ENCODE data around the gene AFAP1. TPM values are rescaled to one million over a fixed set of nuclear protein-coding genes. Genes with fewer than 3 reads are reported as not detected.

AFAP1 gene
- total RNA-seq, 2 experiments from 2014 or later: 18.1 to 18.7 TPM

- ChIA-PET CTCF (interaction anchor here (1.0 kb wide), 1 partner anchor 10 kb away, joined by 3 read pairs; no protein-coding TSS in a partner anchor), POLR2A (interaction anchor here (0.6 kb wide), 1 partner anchor 33 kb away, joined by 5 read pairs; no protein-coding TSS in a partner anchor)
These were observed 97.8 kb downstream of the AFAP1 start for GRCh38 chr4:7841894-7842293.

- POLR2A ChIA-PET: interaction anchor here (0.6 kb wide), 1 partner anchor 32 kb away, joined by 5 read pairs; no protein-coding TSS in a partner anchor
- CTCF ChIA-PET: interaction anchor here (1.0 kb wide), 1 partner anchor 9 kb away, joined by 3 read pairs; no protein-coding TSS in a partner anchor
These were observed 98.6 kb downstream of the AFAP1 start for GRCh38 chr4:7841071-7841470.

- ChIA-PET POLR2A (no interaction called here), CTCF (no interaction called here)
These were observed 99.8 kb downstream of the AFAP1 start for GRCh38 chr4:7839856-7840255.

GRCh38 chr4:7838136-7838782, 101.4 kb downstream of the AFAP1 start:
- POLR2A ChIA-PET: no interaction called here
- CTCF ChIA-PET: no interaction called here

- POLR2A ChIA-PET: no interaction called here
- CTCF ChIA-PET: no interaction called here
These were observed 102.0 kb downstream of the AFAP1 start for GRCh38 chr4:7837597-7838135.

- ChIA-PET POLR2A (interaction anchor here (0.6 to 0.7 kb wide), 2 partner anchors 23 to 143 kb away, joined by 3 to 4 read pairs; no protein-coding TSS in a partner anchor), CTCF (interaction anchor here (0.7 to 1.7 kb wide), 4 partner anchors 9 to 890 kb away, joined by 3 to 13 read pairs (median 4); no protein-coding TSS in a partner anchor)
These were observed 107.6 kb downstream of the AFAP1 start for GRCh38 chr4:7831858-7832730.

- POLR2A ChIA-PET: interaction anchor here (0.6 to 0.7 kb wide), 2 partner anchors 24 to 143 kb away, joined by 3 to 4 read pairs; no protein-coding TSS in a partner anchor
- CTCF ChIA-PET: interaction anchor here (0.7 to 1.7 kb wide), 3 partner anchors 13 to 890 kb away, joined by 4 to 13 read pairs (median 4); no protein-coding TSS in a partner anchor
These were observed 108.3 kb downstream of the AFAP1 start for GRCh38 chr4:7831330-7831729.

GRCh38 chr4:7830747-7831146, 108.9 kb downstream of the AFAP1 start:
- ChIA-PET CTCF (interaction anchor here (0.8 to 1.7 kb wide), 2 partner anchors 13 to 27 kb away, joined by 3 to 13 read pairs; no protein-coding TSS in a partner anchor), POLR2A (no interaction called here)

- ChIA-PET POLR2A (no interaction called here), CTCF (interaction anchor here (0.8 kb wide), 1 partner anchor 26 kb away, joined by 3 read pairs; no protein-coding TSS in a partner anchor)
These were observed 109.7 kb downstream of the AFAP1 start for GRCh38 chr4:7829652-7830580.

- ChIA-PET CTCF (interaction anchor here (0.6 to 2.5 kb wide), 5 partner anchors 25 to 817 kb away, joined by 3 to 8 read pairs (median 5); no protein-coding TSS in a partner anchor), POLR2A (interaction anchor here (0.6 kb wide), 1 partner anchor 45 kb away, joined by 6 read pairs; no protein-coding TSS in a partner anchor)
These were observed 110.8 kb downstream of the AFAP1 start for GRCh38 chr4:7828793-7829301.

GRCh38 chr4:7828011-7828720, 111.5 kb downstream of the AFAP1 start:
- CTCF ChIA-PET: interaction anchor here (0.6 to 2.5 kb wide), 6 partner anchors 24 to 816 kb away, joined by 3 to 8 read pairs (median 4); no protein-coding TSS in a partner anchor

GRCh38 chr4:7827566-7827965, 112.1 kb downstream of the AFAP1 start:
- CTCF ChIA-PET: interaction anchor here (1.1 to 2.5 kb wide), 5 partner anchors 23 to 143 kb away, joined by 3 to 8 read pairs (median 3); partner anchors contain the start of gene AFAP1
- POLR2A ChIA-PET: interaction anchor here (0.6 kb wide), 1 partner anchor 111 kb away, joined by 3 read pairs; no protein-coding TSS in a partner anchor

More at GRCh38 chr4:7828011-7828720, 111.5 kb downstream of the AFAP1 start:
- POLR2A ChIA-PET: interaction anchor here (0.6 kb wide), 2 partner anchors 46 to 110 kb away, joined by 3 to 6 read pairs; no protein-coding TSS in a partner anchor

- CTCF ChIA-PET: interaction anchor here (0.9 to 2.5 kb wide), 6 partner anchors 9 to 112 kb away, joined by 3 to 8 read pairs (median 4); partner anchors contain the start of gene AFAP1
- POLR2A ChIA-PET: no interaction called here
These were observed 112.8 kb downstream of the AFAP1 start for GRCh38 chr4:7826909-7827306.

- POLR2A ChIA-PET: no interaction called here
- CTCF ChIA-PET: interaction anchor here (0.9 to 2.5 kb wide), 6 partner anchors 9 to 113 kb away, joined by 3 to 8 read pairs (median 4); partner anchors contain the start of gene AFAP1
These were observed 113.3 kb downstream of the AFAP1 start for GRCh38 chr4:7826176-7826908.

- POLR2A ChIA-PET: no interaction called here
- CTCF ChIA-PET: interaction anchor here (1.3 kb wide), 1 partner anchor 22 kb away, joined by 3 read pairs; no protein-coding TSS in a partner anchor
These were observed 115.4 kb downstream of the AFAP1 start for GRCh38 chr4:7824218-7824617.

GRCh38 chr4:7823416-7823824, 116.2 kb downstream of the AFAP1 start:
- POLR2A ChIA-PET: no interaction called here
- CTCF ChIA-PET: interaction anchor here (1.0 to 1.3 kb wide), 2 partner anchors 21 to 630 kb away, joined by 3 to 4 read pairs; no protein-coding TSS in a partner anchor

Data from activated CD8-positive, alpha-beta memory T cell treated with anti-CD3 and anti-CD28 coated beads for 36 hours (primary cell).